ENCODE data around the gene MPND.

Gene MPND

DNA sequence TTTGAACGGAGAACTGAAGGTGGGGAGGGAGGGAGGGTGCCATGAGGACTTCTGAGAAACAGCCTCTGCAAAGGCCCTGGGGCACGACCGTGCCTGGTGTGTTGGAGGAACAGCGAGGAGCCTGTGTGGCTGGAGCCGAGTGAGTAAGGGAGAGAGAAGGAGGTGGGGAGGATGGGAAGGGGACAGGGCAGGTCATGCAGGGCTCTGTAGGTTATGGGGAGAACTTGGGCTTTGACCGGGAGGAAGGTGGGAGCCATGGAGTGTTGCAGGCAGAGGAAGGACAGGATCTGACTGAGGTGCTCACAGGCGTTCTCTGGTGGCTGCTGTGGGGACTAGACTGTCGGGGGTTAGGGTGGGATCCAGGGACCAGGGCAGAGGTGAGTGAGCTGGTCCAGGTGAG, 6.7 kb downstream of the MPND start:
- DNase-seq = no peak

DNA sequence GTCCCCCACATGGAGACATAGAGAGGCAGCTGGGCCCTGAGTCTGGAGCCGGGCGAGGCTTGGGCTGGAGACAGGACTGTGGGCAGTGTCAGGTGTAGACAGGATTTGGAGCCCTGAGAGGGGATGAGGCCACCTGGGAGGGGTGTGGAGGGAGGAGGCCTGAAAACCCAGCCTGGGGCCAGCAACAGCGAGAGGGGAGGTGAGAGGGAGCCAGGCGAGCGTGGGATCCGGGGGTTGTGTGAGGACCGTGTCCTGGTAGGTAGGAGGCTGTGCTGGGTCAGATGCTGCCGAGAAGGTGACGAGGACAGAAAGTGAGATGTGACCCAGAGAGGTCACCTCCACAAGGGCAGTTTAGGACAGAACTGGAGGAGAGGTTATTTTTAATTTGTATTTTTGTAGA, 7.4 kb downstream of the MPND start:
- DNase-seq = no peak

DNA sequence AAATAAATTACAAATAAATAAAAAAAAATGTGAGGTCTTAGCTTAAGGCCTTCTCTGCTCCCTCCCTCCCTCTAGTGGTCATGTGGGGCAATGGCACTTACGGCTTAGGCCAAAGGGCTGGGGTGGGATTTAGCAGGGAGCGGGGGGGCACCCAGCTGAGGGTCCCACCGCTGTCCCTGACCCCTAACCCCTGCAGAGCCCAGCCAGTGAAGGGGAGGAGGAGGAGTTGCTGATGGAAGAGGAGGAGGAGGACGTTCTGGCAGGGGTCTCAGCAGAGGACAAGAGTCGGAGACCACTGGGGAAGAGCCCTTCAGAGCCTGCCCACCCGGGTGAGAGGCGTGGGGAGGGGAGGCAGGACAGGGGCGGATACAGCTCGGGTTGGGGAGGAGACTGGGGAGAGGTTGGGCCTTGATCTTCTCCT, 9.3 kb downstream of the MPND start:
- DNase-seq = peak; percentile 42

DNA sequence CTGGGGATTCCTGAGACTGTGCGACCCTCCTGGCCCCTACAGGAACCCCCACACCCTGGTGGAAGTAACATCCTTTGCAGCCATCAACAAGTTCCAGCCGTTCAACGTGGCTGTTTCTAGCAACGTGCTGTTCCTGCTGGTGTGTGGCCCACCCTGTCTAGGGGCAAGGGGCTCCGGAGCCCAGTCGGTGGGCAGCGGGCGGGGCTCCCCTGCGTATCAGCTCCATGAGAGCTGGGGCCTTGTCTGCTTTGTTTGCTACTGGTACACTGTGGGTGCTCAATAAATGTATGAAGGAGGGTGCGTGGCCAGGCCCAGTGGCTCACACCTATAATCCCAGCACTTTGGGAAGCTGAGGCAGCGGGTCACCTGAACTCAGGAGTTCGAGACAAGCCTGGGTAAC, 10.9 kb downstream of the MPND start:
- DNase-seq = no peak

DNA sequence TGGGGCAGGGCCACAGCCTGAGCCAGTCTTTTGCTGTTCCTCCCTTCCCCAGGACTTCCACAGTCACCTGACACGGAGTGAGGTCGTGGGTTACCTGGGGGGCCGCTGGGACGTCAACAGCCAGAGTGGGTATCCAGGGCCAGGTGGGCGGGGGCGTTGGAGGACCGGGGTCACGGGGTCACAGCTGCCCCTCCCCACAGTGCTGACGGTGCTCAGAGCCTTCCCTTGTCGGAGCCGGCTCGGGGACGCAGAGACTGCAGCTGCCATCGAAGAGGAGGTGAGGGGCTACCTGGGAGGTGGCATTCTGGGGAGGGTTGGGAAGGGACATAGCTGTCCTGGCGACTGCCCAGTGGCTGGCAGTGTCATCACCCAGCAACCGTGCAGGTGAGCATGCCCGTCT, 11.5 kb downstream of the MPND start:
- DNase-seq = no peak

DNA sequence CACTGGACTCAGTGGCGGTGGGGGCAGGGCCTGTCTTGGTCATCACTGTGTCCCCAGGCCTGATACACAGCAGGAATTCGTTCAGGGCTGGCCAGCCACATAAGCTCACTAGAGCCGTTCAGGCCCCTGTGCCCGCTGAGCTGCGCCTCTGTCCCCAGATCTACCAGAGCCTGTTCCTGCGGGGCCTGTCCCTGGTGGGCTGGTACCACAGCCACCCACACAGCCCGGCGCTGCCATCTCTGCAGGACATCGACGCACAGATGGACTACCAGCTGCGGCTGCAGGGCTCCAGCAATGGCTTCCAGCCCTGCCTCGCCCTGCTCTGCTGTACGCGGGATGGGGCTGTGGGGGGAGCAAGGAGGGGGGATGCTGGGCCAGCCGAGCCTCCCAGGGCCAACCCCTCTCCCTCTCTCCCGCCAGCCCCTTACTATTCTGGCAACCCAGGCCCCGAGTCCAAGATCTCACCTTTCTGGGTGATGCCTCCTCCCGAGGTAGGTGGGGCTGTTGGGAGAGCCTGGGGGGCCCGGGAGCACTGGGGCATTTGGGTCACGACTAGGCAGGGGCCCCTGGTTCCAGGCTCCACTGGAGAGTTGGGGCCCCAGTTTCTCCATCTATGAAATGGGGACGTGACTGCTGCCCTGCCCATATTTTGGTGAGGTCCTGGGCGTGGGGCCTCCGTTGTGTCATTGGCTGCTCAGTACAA, 13.9 kb downstream of the MPND start:
- no peak for DNase-seq

DNA sequence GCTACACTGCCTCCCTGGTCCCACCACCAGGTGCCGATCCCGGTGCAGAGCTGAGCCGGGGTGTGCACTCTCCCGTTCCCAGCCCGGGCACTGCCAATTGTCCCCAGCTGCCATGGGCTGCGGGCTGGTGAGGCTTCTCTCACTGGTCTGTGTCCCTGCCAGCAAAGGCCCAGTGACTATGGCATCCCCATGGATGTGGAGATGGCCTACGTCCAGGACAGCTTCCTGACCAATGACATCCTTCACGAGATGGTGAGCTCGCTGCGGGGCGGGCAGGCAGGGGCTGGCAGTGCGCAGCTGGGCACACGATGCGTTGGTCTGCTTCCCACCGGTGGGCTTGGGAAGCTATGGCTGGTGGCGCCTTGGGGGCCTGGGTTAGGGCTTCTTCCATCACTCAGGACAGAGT, 14.6 kb downstream of the MPND start:
- no peak for DNase-seq

DNA sequence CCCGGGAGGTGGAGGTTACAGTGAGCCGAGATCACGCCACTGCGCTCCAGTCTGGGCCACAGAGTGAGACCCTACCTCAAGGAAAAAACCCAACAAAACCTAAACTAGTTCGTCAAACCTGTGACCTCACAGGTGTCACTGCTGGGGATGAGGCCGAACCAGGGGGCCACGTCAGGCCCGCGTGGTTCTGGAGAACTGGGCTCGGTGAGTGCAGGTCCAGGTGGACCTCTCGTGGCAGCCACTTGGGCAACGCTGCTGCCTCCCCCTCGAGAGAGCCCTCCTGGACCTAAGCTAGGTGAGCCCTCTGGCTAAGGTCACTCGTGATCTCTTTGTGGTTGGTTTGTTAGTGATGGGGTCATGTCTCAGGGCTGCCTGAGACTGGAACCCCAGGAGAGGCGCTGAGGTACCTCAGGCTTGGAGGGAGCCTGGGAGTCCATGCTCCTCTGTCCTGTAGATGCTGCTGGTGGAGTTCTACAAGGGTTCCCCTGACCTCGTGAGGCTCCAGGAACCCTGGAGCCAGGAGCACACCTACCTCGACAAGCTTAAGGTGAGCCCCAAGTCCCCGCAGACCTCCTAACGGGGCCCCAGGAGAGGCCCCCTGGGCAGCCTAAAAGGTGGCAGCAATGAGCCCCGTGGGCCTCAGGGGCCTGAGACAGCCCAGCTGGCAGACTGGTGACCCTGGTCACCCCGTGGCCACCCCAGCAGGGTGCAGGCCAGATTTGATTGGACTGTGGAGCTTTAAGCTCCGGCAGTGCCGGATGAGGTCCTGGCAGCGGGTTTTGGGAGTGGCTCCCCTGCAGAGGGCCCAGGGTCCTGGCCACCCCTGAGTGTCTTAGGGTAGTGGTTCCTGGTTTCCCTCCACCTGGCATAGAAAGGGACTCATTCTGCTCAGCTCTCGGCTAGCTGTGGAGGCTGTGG, 15.6 kb downstream of the MPND start:
- DNase-seq = no peak

DNA sequence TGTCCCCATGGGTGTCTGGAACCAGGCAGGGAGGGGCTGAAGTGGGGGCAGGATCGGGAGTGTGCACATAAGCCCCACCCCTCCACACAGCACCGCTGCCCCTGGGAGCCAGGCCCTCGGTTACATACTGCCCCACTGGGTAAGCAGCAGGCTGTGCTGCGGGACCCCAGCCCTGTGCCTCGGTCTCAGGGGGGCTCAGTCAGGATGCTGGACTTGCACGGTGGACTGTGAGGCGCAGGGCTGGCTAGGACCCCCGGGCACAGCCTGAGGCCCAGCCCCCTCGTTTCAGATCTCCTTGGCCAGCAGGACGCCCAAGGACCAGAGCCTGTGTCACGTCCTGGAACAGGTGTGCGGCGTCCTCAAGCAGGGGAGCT, 16.3 kb downstream of the MPND start:
- no peak for DNase-seq

DNA sequence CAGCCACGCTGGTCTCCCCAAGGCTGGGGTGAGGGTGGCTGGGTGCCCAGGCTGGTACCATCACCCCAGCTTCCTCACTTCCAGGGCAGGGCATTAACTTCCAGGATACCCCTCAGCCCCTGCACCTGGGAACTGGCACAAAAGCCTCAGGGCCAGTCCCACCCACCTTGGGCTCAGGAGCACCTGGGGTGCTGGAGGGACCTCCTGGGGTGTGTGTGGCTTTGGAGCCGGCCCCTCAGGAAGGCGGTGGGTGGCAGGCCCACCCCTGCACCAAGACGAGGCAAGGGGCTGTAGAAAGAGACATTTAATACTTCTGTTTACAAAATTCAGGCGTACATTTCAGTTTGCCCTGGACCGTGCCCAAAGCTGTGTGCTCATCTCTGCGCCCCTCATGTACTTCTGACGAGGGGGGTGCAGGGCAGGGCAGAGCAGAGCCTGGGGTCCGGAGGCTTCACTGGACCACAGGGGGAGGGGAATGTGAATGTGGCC, 16.8 kb downstream of the MPND start:
- no peak for DNase-seq

DNA sequence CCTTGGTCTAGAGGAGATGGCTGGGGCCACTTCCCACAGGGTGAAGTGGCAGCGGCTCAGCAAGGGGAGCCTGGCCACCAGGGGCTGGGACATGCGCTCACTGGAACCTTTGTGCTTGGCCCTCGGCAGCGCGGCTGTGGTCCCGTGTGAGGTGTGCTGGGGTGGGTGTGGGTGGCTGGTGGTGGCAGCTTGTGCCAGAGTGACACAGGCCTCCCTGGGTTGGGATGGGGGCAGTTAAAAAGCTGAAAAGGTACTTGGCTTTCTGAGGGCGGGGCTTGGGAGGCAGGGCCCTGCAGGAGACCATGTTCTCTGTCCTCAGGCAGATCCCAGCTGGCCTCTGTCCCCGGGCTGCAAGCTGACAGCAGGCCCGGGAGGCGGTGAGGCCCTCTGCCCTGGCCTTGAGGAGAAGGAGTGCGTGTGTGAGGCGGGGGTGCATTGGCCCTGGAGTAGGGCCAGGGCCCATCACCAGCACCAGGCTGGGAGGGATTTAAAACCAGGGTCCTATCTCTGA, 17.3 kb downstream of the MPND start:
- DNase-seq = no peak

DNA sequence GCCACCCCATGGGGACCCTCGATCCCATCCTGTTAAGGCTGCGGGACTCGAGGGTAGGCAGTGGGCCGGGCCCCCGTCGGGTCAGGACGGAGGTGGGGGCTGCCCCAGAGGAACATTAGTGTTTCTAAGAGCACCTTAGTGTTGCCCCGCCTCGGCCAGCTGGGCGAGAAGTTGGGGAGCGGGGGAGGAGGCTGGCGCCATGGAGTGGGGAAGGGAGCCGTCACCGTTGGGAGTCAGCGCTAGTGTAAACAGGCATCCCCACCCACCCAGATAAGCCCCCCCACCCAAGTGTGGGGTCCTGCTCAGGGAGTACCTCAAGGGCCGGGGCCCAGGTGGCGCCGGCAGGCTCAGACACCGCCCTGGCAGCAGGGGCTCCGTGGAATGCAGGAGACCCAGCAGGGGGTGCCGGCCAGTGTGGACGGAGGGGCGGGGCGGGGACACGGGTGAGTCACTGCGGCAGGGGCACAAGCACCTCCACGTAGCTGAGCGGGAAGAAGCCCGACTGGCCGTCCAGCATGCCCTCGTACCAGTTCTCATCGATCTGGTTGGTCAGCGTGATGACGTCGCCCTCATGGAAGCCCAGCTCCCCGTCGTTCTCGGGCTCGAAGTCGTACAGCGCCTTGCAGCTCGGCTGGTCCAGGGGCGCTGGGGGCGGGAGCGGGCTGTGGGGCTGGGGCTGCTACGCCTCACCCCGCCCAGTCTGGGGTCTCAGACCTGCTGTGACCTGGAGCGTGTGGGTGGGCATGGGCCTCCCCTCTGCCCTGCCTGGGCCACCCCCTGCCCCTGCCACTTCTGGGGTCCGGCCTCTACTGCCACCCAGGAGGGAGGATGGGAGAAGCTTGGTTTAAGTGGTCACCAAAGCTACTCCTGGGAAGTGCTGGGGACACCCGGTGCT, 18.0 kb downstream of the MPND start:
- no peak for DNase-seq

DNA sequence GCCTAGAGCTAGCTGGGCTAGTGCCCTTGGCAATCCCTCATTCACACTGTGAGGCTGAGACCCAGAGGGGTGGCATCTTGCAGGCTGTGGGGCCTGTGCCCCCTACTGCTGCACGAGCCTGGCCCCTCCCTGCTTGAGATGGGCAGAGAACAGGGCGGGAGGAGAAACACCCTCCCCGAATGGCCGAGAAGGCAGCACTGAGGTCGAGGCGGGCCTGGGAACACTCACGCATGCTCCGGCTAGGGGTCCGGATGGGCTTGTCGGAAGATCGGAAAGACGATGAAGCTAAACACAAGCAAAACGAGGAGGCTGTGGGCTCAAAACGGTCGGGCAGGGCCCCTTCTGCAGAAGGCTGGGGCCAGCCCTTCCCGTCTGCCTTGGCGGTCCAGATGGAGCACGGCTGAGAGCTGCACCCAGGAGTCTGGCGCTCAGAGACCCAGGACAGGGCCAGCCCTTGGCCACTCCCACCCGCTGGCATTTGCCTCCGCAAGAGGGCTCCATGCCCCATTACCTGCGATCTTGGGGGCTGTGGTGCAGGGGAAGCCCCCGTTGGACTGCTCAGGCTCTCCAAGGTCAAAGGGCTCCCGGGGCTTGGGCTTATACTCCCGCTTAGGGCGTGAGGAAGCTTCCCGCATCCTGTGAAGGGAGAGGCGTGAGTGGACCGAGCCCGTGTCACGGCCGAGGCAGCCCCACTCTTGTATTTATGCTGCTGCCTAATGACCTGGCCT, 18.9 kb downstream of the MPND start:
- DNase-seq = no peak

DNA sequence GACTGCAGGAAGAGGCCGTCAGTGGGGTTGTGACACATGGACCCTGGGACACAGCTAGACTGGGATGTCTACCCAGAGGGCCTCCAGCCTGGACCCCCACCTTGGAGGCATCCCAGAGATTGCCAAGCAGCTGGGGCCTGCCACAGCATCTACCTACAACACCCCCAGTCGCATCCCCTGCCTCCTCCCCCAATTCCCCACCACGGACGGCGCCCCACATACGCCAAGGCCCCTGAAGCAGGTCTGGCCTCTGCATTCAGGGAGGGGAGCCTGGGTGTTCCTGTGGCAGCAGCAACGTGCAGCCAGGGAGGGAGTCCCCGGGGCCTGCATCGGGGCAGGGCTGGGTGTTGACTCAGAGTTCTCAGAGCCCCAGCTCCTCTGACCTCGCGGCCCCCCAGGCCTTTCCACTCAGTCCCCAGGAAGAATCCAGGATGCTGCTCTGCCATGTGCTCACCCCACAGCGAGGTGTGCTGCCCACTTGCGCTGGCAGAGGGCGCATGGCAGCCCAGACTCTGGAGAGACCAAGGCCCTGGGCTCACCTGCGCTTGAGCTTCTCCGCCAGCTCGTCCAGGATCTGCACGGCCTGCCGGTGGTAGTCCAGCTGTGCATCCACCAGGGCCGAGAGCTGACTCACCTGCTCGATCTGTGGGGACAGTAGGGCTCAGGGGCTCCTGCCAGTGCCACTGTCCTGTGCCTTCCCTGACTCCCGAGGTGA, 19.6 kb downstream of the MPND start:
- DNase-seq = no peak

DNA sequence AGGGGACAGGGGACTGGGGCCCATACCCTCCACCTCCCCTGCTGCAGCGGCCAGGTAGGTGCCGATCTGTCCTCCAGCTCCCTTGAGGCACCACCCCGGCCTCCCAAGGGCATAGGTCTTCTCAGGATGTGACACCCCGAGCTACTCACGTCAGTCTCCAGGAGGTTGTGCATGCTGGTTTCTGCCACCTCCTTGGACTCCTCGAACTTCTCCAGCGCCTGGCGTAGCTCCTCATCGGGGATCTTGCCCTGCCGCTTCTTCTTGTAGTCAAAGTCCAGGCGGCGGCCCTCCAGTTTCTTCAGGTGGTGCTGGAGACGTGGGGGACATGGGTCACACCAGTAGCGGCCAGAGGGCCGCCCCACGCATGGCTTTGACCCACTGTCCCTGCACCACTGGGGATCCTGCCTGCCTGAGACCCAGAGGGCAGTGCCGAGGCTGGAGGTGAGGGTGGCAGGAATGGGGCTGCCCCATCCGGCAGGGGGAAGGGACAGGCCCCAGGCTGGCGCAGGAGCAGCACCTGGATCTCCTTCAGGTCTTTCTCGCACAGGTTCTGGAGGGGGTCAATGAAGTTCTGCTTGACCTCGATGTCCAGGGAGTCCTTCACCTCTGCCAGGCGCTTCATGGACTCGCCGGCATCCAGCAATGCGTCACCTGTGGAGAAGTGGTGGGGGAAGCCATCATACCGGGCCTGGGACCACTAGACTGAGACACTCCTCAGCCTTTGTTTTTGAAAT, 20.4 kb downstream of the MPND start:
- DNase-seq = no peak

DNA sequence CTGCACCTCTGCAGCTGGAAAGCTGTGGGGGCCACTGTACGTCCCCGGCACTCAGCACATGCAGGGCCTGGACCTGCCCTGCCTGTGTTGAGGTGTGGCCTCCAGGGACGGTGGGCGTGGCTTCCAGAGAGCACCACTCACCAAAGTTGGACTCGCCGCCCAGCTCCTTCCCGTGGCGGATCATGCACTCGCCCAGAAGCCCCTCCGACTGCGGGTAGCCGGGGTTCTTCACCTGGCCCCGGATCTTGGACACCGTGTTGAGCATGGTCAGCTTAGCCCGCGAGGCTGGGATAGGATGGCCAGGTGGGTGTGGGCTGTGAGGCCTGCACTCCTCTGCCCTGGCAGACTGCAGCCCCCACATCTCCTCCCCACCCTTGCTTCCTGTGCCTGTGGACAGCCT, 22.0 kb downstream of the MPND start:
- DNase-seq = no peak

DNA sequence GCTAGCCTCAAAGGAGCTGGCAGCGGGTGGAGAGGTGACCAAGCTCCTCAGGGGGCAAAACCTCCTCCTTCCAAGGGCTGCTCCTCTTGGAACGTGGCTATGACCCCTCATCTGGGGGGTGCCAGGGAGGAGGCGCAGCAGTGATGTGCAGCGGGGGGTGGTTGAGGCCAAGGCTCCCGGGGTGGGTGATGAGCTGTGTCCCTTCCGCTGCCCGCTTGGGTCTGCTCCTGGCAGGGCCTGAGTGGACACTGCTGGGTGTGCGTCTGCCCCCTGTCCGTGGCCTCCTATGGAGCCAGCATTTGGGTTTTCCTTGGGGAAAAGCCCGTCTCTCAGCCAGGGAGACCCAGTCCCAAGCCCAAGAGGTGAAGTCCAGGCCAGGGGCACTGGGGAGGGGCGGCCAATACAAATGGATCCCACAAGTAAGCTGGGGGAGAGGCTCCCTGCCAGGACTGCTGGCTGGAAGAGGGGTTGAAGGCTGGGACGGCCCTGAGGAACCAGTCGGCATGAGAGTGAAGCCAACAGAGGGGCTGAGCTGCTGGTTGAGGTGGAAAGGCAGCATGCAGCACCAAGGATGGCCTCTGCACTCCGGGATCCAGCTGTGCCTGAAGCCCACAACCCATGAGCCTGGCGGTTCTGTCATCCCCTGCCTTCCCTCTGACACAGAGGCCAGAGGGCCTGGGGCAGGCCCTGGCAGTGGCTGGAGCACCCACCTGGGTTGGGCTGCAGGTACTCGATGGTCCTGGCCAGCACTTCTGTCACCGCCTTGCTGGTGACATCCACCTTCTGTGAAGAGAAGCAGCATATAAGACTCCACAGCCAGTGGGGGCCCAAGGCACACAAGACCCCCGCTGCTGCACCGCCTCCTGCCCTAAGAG, 22.7 kb downstream of the MPND start:
- DNase-seq = no peak

DNA sequence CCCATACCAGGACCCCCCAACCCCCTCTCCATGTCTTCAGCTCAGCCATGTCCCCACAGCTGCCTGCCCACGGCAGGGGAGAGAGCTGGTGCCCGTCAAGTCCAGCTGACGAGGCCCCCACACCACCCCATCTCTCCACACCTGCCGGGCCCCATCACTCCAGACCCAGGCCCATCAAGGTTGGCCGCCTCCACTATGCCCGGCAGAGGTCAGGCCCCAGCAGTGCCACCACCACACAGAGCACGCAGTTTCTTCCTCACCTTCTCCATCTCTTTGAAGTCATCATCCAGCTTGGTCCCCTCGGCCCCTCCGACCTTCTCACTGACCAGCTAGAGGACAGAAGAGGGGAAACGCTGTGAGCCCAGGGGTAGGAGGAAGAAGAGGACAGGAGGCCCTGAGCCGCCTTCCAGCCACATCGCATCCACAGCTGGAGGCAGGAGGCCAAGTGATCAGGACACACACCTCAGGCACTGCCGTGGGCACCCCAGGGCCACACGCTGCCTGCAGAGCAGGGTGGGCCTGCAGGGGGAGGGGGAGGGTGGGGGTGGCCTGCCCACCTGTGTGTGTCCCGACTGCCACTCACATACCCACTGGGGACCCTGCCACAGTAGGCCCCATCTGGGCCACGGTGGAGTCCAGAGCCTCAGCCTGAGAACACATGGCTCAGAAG, 23.4 kb downstream of the MPND start:
- DNase-seq = no peak

DNA sequence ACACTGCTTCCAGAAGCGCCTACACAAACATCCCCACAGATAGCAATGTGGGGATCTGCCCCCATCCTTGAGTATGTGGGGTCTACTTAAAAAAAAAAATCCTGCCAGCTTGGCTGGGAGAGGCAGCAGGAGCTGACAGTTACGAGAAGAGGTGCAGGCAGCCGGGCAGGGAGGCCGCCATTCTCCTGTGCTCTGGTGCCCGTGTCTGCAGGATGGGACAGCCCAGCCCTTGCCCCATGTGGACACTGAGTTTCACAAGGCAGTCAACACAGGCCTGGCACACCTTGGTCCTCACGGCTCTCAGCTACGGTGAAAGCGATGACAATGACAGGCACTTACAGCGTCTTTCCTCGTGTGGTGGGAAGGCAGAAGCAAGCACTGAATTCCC, 24.0 kb downstream of the MPND start:
- no peak for DNase-seq

All from activated T-cell treated with anti-CD3 and anti-CD28 coated beads for 4 hours (primary cell).